ENCODE results near the gene KCNQ1. TPM values are rescaled to one million over a fixed set of nuclear protein-coding genes. Genes with fewer than 3 reads are reported as not detected.

Gene KCNQ1
- total and polyA plus RNA-seq, 2 donors (not counting 3 experiments of a cell fraction or from before 2014, with no cell fraction given) = 0.07 to 0.09 TPM

DNA sequence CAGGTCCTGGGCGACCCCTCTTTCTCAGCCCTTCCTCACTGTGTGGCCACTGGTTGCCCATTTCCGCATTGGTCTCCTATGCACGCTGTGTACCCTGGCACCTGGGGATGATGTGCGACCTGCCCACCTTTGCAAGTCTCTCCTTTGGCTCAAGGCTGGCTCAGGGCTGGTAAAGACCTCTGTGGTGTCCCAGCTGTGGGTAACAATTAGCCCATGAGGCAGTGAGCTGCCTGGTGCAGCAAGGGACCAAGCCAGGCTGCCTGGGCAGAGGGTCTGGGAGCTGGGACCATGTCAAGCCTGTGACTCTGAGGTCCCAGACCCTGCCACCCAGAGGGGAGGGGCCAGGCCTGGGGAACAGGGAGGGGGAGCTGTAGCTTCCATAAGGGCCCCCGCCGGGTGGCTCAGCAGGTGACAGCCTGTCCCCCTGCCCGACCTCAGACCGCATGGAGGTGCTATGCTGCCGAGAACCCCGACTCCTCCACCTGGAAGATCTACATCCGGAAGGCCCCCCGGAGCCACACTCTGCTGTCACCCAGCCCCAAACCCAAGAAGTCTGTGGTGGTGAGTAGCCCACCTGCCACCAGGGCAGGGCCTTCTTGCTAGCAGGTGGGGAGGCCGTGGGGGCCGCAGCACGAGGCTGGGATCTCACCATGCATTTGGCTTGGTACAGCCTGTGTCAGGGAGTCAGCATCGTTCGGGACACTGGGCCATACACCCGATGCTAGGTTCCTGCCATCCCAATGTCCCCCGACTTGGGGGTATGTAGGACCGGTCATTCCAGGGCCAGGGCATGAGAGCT is 142.5 kb downstream of the KCNQ1 start:
- TF ChIP-seq, protein P1, sequence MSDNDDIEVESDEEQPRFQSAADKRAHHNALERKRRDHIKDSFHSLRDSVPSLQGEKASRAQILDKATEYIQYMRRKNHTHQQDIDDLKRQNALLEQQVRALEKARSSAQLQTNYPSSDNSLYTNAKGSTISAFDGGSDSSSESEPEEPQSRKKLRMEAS (IDR thresholded peaks at IDR 0.05; ENCODE audit: insufficient read depth, insufficient read length) = no peak
- TF ChIP-seq, protein P2, sequence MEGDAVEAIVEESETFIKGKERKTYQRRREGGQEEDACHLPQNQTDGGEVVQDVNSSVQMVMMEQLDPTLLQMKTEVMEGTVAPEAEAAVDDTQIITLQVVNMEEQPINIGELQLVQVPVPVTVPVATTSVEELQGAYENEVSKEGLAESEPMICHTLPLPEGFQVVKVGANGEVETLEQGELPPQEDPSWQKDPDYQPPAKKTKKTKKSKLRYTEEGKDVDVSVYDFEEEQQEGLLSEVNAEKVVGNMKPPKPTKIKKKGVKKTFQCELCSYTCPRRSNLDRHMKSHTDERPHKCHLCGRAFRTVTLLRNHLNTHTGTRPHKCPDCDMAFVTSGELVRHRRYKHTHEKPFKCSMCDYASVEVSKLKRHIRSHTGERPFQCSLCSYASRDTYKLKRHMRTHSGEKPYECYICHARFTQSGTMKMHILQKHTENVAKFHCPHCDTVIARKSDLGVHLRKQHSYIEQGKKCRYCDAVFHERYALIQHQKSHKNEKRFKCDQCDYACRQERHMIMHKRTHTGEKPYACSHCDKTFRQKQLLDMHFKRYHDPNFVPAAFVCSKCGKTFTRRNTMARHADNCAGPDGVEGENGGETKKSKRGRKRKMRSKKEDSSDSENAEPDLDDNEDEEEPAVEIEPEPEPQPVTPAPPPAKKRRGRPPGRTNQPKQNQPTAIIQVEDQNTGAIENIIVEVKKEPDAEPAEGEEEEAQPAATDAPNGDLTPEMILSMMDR (IDR thresholded peaks at IDR 0.05; ENCODE audit: extremely low read depth in 1 of 2, insufficient read depth in 1 of 2, low read depth in 1 of 2, low read length in 2 of 2) = no peak
- TF ChIP-seq MYC (IDR thresholded peaks at IDR 0.05; ENCODE audit: low read depth, low read length) (no peak), EZH2 (IDR thresholded peaks at IDR 0.05; ENCODE audit: borderline replicate concordance, low read depth, low read length, severe bottlenecking) (no peak), JUN (IDR thresholded peaks at IDR 0.05; ENCODE audit: borderline replicate concordance, insufficient read depth, insufficient read length, low read depth) (no peak), GATA2 (IDR thresholded peaks at IDR 0.05; ENCODE audit: insufficient read depth, insufficient read length, low read depth, low read length) (no peak), FOS (IDR thresholded peaks at IDR 0.05; ENCODE audit: borderline replicate concordance, insufficient read depth, low read length) (no peak), POLR2A (IDR thresholded peaks at IDR 0.05; ENCODE audit: low read depth, low read length) (no peak), POLR2AphosphoS5 (IDR thresholded peaks at IDR 0.05; ENCODE audit: insufficient read depth, low read depth, low read length) (no peak)
- Histone ChIP-seq H2AFZ (ENCODE audit: low read depth, low read length) (no peak overlapping the region), H3K4me3 (replicated peaks in 1 of 3; ENCODE audit: insufficient read depth in 1 of 3, low read depth in 1 of 3, low read length in 3 of 3) (no peak overlapping the region), H3K4me2 (ENCODE audit: insufficient read depth, low read length) (no peak overlapping the region), H3K36me3 (ENCODE audit: control insufficient read depth in 2 of 2, extremely low read depth in 1 of 2, insufficient read depth in 2 of 2, low read length in 2 of 2) (no peaks in the 10 kb centered on the region), H3K27ac (ENCODE audit: insufficient read depth, low read depth, low read length) (no peak overlapping the region), H4K20me1 (replicated peaks; ENCODE audit: control insufficient read depth, extremely low read depth, insufficient read depth, low read length) (no peaks in the 10 kb centered on the region), H3K9ac (replicated peaks; ENCODE audit: extremely low read depth, insufficient read depth, low read length) (no peak overlapping the region), H3K79me2 (ENCODE audit: control insufficient read depth, insufficient read depth, low read length) (no peaks in the 10 kb centered on the region), H3K27me3 (ENCODE audit: control insufficient read depth in 2 of 2, insufficient read depth in 2 of 2, low read length in 2 of 2) (no peaks in the 10 kb centered on the region), H3K9me3 (replicated peaks; ENCODE audit: control insufficient read depth, insufficient read depth, low read length) (no peaks in the 10 kb centered on the region), H3K4me1 (ENCODE audit: control insufficient read depth, extremely low read depth, insufficient read depth, low read length) (no peaks in the 10 kb centered on the region), H3K9me1 (replicated peaks; ENCODE audit: control insufficient read depth, extremely low read depth, insufficient read depth, low read length) (no peaks in the 10 kb centered on the region)
- ChIA-PET CTCF (no interaction called here), POLR2A (no interaction called here)
- intact Hi-C loops (cut with micrococcal nuclease) (no loop called here), dilution Hi-C loops (cut with MboI; ENCODE audit: extremely low pct_ligation_motif_present, low sequenced_read_pairs) (no loop called here)
- BruUV-seq (replicated peaks) = no TSS peak
- DNase-seq (ENCODE audit: low read depth, low spot score) = no peak
- FAIRE-seq = no peak
